B cell (primary cell): ENCODE results near the gene IL36G. TPM values are rescaled to one million over a fixed set of nuclear protein-coding genes. Genes with fewer than 3 reads are reported as not detected.

ENCODE experiments used
- ATAC-seq: fragments of 200-7000 bp; cut with Tn5 transposase; one replicate; pipeline ENCODE4 v1.10.0; 2021; ENCODE audit warnings: low read depth, mild to moderate bottlenecking, moderate number of reproducible peaks, moderate library complexity
- CTCF ChIA-PET: fragments of 350-600 bp; sonication (Branson Sonifier 250); formaldehyde crosslinking; loops from one replicate; lab custom pipeline; 2021; ENCODE audit warnings: antibody characterized with exemption, inconsistent platforms; lab: Charles Lee
- POLR2A ChIA-PET: fragments of 350-600 bp; sonication (Branson Sonifier 250); formaldehyde crosslinking; loops from one replicate; lab custom pipeline; 2021; ENCODE audit warnings: antibody characterized with exemption; lab: Charles Lee
- DNase-seq: peaks from one replicate; pipeline ENCODE4 v3.0.0; 2013
- H2AFZ ChIP-seq: 2 replicates; pipeline ENCODE4 v1.6.1; 2012; ENCODE audit warnings: mild to moderate bottlenecking, low read depth, low read length; ENCODE audit not compliant: insufficient read depth, poor library complexity, severe bottlenecking
- H3K27ac ChIP-seq, 2 donors: 1 replicate in 1 of 2; 2 replicates in 1 of 2; pipeline ENCODE4 v1.5.1; 2012 to 2013; ENCODE audit warnings: low read length in 2 of 2, mild to moderate bottlenecking in 2 of 2, moderate library complexity in 1 of 2
- H3K27me3 ChIP-seq, 4 experiments: fragments of 200-600 bp in 1 of 4; sonication (generic) in 1 of 4; replicated peaks in 1 of 4; 1 replicate in 2 of 4; 2 replicates in 2 of 4; pipeline versions ENCODE4 v1.6.1 to v1.7.0; 2013 to 2016; ENCODE audit warnings: low read length in 3 of 4, mild to moderate bottlenecking in 2 of 4, mixed read lengths in 1 of 4, moderate library complexity in 1 of 4; ENCODE audit not compliant: insufficient read depth in 4 of 4, control insufficient read depth in 3 of 4; ENCODE audit errors: control extremely low read depth in 1 of 4
- H3K36me3 ChIP-seq, 2 experiments: replicated peaks in 1 of 2; 1 replicate in 1 of 2; 2 replicates in 1 of 2; pipeline versions ENCODE4 v1.6.1 to v1.7.1; 2013; ENCODE audit warnings: low read length in 1 of 2; ENCODE audit not compliant: insufficient read depth in 2 of 2, control insufficient read depth in 1 of 2; ENCODE audit errors: control extremely low read depth in 1 of 2, extremely low read depth in 1 of 2
- H3K4me1 ChIP-seq, 2 donors: fragments of 200-600 bp in 1 of 2; sonication (generic) in 1 of 2; 1 replicate in 1 of 2; 2 replicates in 1 of 2; pipeline versions ENCODE4 v1.5.1 to v1.6.1; 2013 to 2017; ENCODE audit warnings: low read length in 2 of 2; ENCODE audit not compliant: control insufficient read depth in 2 of 2, insufficient read depth in 2 of 2
- H3K4me2 ChIP-seq: replicated peaks from 2 replicates; pipeline ENCODE3; 2012; ENCODE audit warnings: mild to moderate bottlenecking, low read depth, low read length; ENCODE audit not compliant: poor library complexity, severe bottlenecking
- H3K4me3 ChIP-seq, 5 experiments: fragments of 200-600 bp in 1 of 5; sonication (generic) in 1 of 5; 1 replicate in 3 of 5; 2 replicates in 2 of 5; pipeline versions ENCODE4 v1.5.1 to v1.7.0; 2011 to 2016; ENCODE audit warnings: low read length in 4 of 5, mild to moderate bottlenecking in 4 of 5, low read depth in 2 of 5, control low read depth in 1 of 5, moderate library complexity in 1 of 5; ENCODE audit not compliant: insufficient read depth in 1 of 5; ENCODE audit errors: control extremely low read depth in 1 of 5, extremely low read depth in 1 of 5
- H3K79me2 ChIP-seq: fragments of 200-600 bp; sonication (generic); one replicate; pipeline ENCODE4 v1.6.0; 2016; ENCODE audit warnings: low read length; ENCODE audit not compliant: control insufficient read depth, insufficient read depth
- H3K9ac ChIP-seq: fragments of 200-600 bp; sonication (generic); 2 replicates; pipeline ENCODE4 v1.6.1; 2017; ENCODE audit warnings: mild to moderate bottlenecking, low read length, moderate library complexity
- H3K9me3 ChIP-seq, 3 donors: one replicate each; pipeline versions ENCODE4 v1.6.1 to v1.7.1; 2013; ENCODE audit warnings: low read length in 2 of 3; ENCODE audit not compliant: control insufficient read depth in 2 of 3, insufficient read depth in 1 of 3; ENCODE audit errors: control extremely low read depth in 1 of 3
- H4K20me1 ChIP-seq: 2 replicates; pipeline ENCODE4 v1.6.0; 2012; ENCODE audit warnings: mild to moderate bottlenecking, low read length; ENCODE audit not compliant: insufficient read depth, control insufficient read depth, poor library complexity, severe bottlenecking
- H3K27ac Mint-ChIP-seq: one replicate; pipeline ENCODE4 v1.8.0; 2021; ENCODE audit warnings: mixed read lengths
- H3K27me3 Mint-ChIP-seq: one replicate; pipeline ENCODE4 v1.8.0; 2021; ENCODE audit warnings: mixed read lengths
- H3K4me1 Mint-ChIP-seq: one replicate; pipeline ENCODE4 v1.8.0; 2021; ENCODE audit warnings: mixed read lengths
- H3K4me3 Mint-ChIP-seq: one replicate; pipeline ENCODE4 v1.8.0; 2021; ENCODE audit warnings: mixed read lengths
- H3K9me3 Mint-ChIP-seq: one replicate; pipeline ENCODE4 v1.8.0; 2022; ENCODE audit warnings: mixed read lengths; ENCODE audit not compliant: insufficient read depth
- CTCF ChIP-seq: fragments of 200-600 bp; IDR thresholded peaks from one replicate; pipeline ENCODE4 v1.8.0; 2022; ENCODE audit warnings: antibody characterized with exemption, mild to moderate bottlenecking
- EZH2 ChIP-seq: IDR thresholded peaks from 2 replicates; pipeline ENCODE4 v1.6.1; 2012; ENCODE audit warnings: borderline replicate concordance, low read depth, mild to moderate bottlenecking, moderate library complexity, low read length; ENCODE audit not compliant: insufficient read depth, poor library complexity, severe bottlenecking
- WGBS: methylation state at CpG from one replicate; pipeline ENCODE4 v1.1.5; 2013; ENCODE audit warnings: missing lambda C conversion rate; ENCODE audit not compliant: insufficient coverage; 5-methylcytosine and 5-hydroxymethylcytosine counted together
- intact Hi-C: fragments of 100-400 bp; cut with micrococcal nuclease; formaldehyde crosslinking; loops from one replicate; pipeline ENCODE4 v1.10.0; 2022
- polyA plus RNA-seq: library from polyadenylated mRNA; depleted of rRNA; stranded (reverse); fragments of >200 nt; gene quantifications from 2 replicates; pipeline ENCODE4 v1.2.3, GENCODE V29; 2012
- total RNA-seq, 2 donors: library from RNA; stranded (reverse); fragments of 120-200 nt in 1 of 2; gene quantifications; 1 replicate in 1 of 2; 2 replicates in 1 of 2; pipeline versions ENCODE4 v1.2.3 to v1.2.4, GENCODE V29; 2013 to 2022

Gene IL36G
- total and polyA plus RNA-seq, 2 donors (not counting 1 experiment from before 2014, with no cell fraction given): not detected

GRCh38 chr2:112985090-112985489 lies 7.3 kb downstream of the IL36G start:
- Mint-ChIP-seq H3K4me1 (no peaks in the 10 kb centered on the region), H3K9me3 (peaks cover 5% of the 10 kb centered on the region), H3K27me3 (no peaks in the 10 kb centered on the region), H3K27ac (no peak overlapping the region), H3K4me3 (no peak overlapping the region)
- Histone ChIP-seq H3K27me3 (no peaks in the 10 kb centered on the region), H3K36me3 (no peaks in the 10 kb centered on the region), H3K27ac (no peak overlapping the region), H3K79me2 (no peaks in the 10 kb centered on the region), H3K4me1 (no peaks in the 10 kb centered on the region), H3K4me2 (no peak overlapping the region), H3K9me3 (peaks cover 0 to 5% (median 3%) of the 10 kb centered on the region in 3 donors), H2AFZ (no peak overlapping the region), H4K20me1 (no peaks in the 10 kb centered on the region), H3K4me3 (no peak overlapping the region), H3K9ac (no peak overlapping the region)
- intact Hi-C loops: no loop called here
- no CpG with 5 or more reads among the region's 5 CpGs for WGBS
- DNase-seq (no peak), ATAC-seq (no peak)
- ChIA-PET CTCF (no interaction called here), POLR2A (no interaction called here)
- TF ChIP-seq EZH2 (no peak), CTCF (no peak)

GRCh38 chr2:112989611-112990010 lies 11.8 kb downstream of the IL36G start:
- Histone ChIP-seq H3K27ac (no peak overlapping the region), H3K4me1 (no peaks in the 10 kb centered on the region), H3K79me2 (no peaks in the 10 kb centered on the region), H2AFZ (no peak overlapping the region), H3K27me3 (no peaks in the 10 kb centered on the region), H3K9ac (no peak overlapping the region), H4K20me1 (no peaks in the 10 kb centered on the region), H3K9me3 (peaks cover 4 to 13% (median 10%) of the 10 kb centered on the region in 3 donors), H3K4me2 (no peak overlapping the region), H3K4me3 (no peak overlapping the region), H3K36me3 (no peaks in the 10 kb centered on the region)
- intact Hi-C loops: no loop called here
- no peak for TF ChIP-seq CTCF
- TF ChIP-seq EZH2: no peak
- peaks cover 17% of the 10 kb centered on the region for H3K27me3 Mint-ChIP-seq
- WGBS: 100% methylated on average over 1 of the region's 3 CpGs
- CTCF ChIA-PET: no interaction called here
- H3K4me3 Mint-ChIP-seq: no peak overlapping the region
- DNase-seq (no peak), ATAC-seq (no peak)
- peaks cover 17% of the 10 kb centered on the region for H3K9me3 Mint-ChIP-seq
- H3K27ac Mint-ChIP-seq: no peak overlapping the region
- H3K4me1 Mint-ChIP-seq: no peaks in the 10 kb centered on the region
- POLR2A ChIA-PET: no interaction called here
